H1 (cell line): ENCODE data around the gene ARHGAP24. TPM values are rescaled to one million over a fixed set of nuclear protein-coding genes. Genes with fewer than 3 reads are reported as not detected.

Experiments used
- CTCF ChIA-PET: fragments of 300-600 bp; sonication (Branson Sonifier 250); formaldehyde crosslinking; loops from one replicate; lab custom pipeline; 2021; ENCODE audit not compliant: partially characterized antibody; lab: Charles Lee
- POLR2A ChIA-PET: fragments of 300-600 bp; sonication (Branson Sonifier 250); formaldehyde crosslinking; loops from one replicate; lab custom pipeline; 2021; ENCODE audit warnings: inconsistent platforms; ENCODE audit not compliant: partially characterized antibody; lab: Charles Lee
- DNase-seq, 2 experiments: peaks; one replicate each; pipeline versions ENCODE4 v3.0.0 to v3.0.0-alpha.2; 2010 to 2022; ENCODE audit warnings: low spot score in 2 of 2, low read depth in 1 of 2, mixed read lengths in 1 of 2
- FAIRE-seq: peaks from 2 replicates; lab custom pipeline; 2011; peaks lifted over from hg19 to GRCh38; lab: Jason Lieb, UNC
- H2AFZ ChIP-seq: 2 replicates; pipeline ENCODE4 v1.8.1; 2012; ENCODE audit warnings: low read length, inconsistent platforms
- H2AK5ac ChIP-seq: 2 replicates; pipeline ENCODE4 v1.6.1; 2013; ENCODE audit warnings: low read depth, low read length
- H2BK120ac ChIP-seq: replicated peaks from 2 replicates; pipeline ENCODE3; 2013; ENCODE audit warnings: low read depth, low read length, inconsistent platforms
- H2BK12ac ChIP-seq: 2 replicates; pipeline ENCODE4 v1.6.1; 2013; ENCODE audit warnings: low read depth, low read length
- H2BK15ac ChIP-seq: 2 replicates; pipeline ENCODE4 v1.6.1; 2013; ENCODE audit warnings: low read length
- H2BK20ac ChIP-seq: 2 replicates; pipeline ENCODE4 v1.6.1; 2013; ENCODE audit warnings: low read length
- H2BK5ac ChIP-seq: 2 replicates; pipeline ENCODE4 v1.6.1; 2013; ENCODE audit warnings: low read depth, low read length
- H3K14ac ChIP-seq: 2 replicates; pipeline ENCODE4 v1.6.1; 2013; ENCODE audit warnings: inconsistent platforms; ENCODE audit not compliant: insufficient read length
- H3K18ac ChIP-seq: 2 replicates; pipeline ENCODE4 v1.6.1; 2013; ENCODE audit warnings: low read length; ENCODE audit errors: extremely low read depth
- H3K23ac ChIP-seq: 2 replicates; pipeline ENCODE4 v1.6.1; 2013; ENCODE audit warnings: inconsistent platforms; ENCODE audit not compliant: insufficient read length
- H3K23me2 ChIP-seq: 2 replicates; pipeline ENCODE4 v1.6.1; 2013; ENCODE audit warnings: low read depth, low read length
- H3K27ac ChIP-seq: 2 replicates; pipeline ENCODE4 v1.6.1; 2011; ENCODE audit warnings: low read depth, low read length, inconsistent platforms
- H3K27me3 ChIP-seq, 4 experiments: replicated peaks in 1 of 4; 1 replicate in 1 of 4; 2 replicates in 3 of 4; pipeline versions ENCODE4 v1.6.1 to v1.8.1; 2011 to 2013; ENCODE audit warnings: low read length in 3 of 4, mild to moderate bottlenecking in 3 of 4, inconsistent platforms in 2 of 4, mixed read lengths in 2 of 4, moderate library complexity in 1 of 4; ENCODE audit not compliant: control insufficient read depth in 3 of 4, insufficient read depth in 3 of 4; ENCODE audit errors: extremely low read depth in 1 of 4
- H3K36me3 ChIP-seq, 4 experiments: 2 replicates each; pipeline versions ENCODE4 v1.6.1 to v1.8.1; 2011 to 2013; ENCODE audit warnings: mild to moderate bottlenecking in 4 of 4, low read length in 3 of 4, moderate library complexity in 2 of 4, control low read depth in 1 of 4, inconsistent platforms in 1 of 4; ENCODE audit not compliant: insufficient read depth in 4 of 4, control insufficient read depth in 2 of 4
- H3K4ac ChIP-seq: replicated peaks from 2 replicates; pipeline ENCODE3; 2013; ENCODE audit warnings: low read length, low read depth, mixed read lengths, inconsistent platforms; ENCODE audit not compliant: insufficient read length
- H3K4me1 ChIP-seq, 4 experiments: replicated peaks in 1 of 4; 1 replicate in 1 of 4; 2 replicates in 3 of 4; pipeline versions ENCODE4 v1.6.1 to v1.8.1; 2011 to 2013; ENCODE audit warnings: low read length in 3 of 4, inconsistent platforms in 2 of 4, mixed read lengths in 1 of 4; ENCODE audit not compliant: insufficient read depth in 4 of 4, control insufficient read depth in 3 of 4
- H3K4me2 ChIP-seq, 2 experiments: 2 replicates each; pipeline versions ENCODE4 v1.6.1 to v1.8.1; 2011 to 2013; ENCODE audit warnings: low read depth in 2 of 2, low read length in 2 of 2, control low read depth in 1 of 2, inconsistent platforms in 1 of 2, mild to moderate bottlenecking in 1 of 2; ENCODE audit not compliant: insufficient read depth in 1 of 2
- H3K4me3 ChIP-seq, 4 experiments: fragments of 200-600, 300-600 bp in 1 of 4; sonication (generic), shearing (Covaris generic), sonication (Bioruptor Twin) in 1 of 4; 2 replicates each; pipeline versions ENCODE4 v1.5.1 to v1.8.1; 2011 to 2016; ENCODE audit warnings: low read length in 4 of 4, low read depth in 3 of 4, control low read depth in 2 of 4, inconsistent platforms in 2 of 4, mild to moderate bottlenecking in 2 of 4, mixed read lengths in 1 of 4, moderate library complexity in 1 of 4; ENCODE audit not compliant: insufficient read depth in 2 of 4; ENCODE audit errors: extremely low read depth in 1 of 4
- H3K56ac ChIP-seq: replicated peaks from 2 replicates; pipeline ENCODE3; 2013; ENCODE audit warnings: low read depth, mild to moderate bottlenecking, mixed read lengths, low read length, inconsistent platforms; ENCODE audit not compliant: insufficient read length
- H3K79me1 ChIP-seq: 2 replicates; pipeline ENCODE4 v1.6.1; 2013; ENCODE audit warnings: low read depth, low read length, control low read depth
- H3K79me2 ChIP-seq, 2 experiments: 2 replicates each; pipeline versions ENCODE4 v1.6.1 to v1.8.1; 2012 to 2013; ENCODE audit warnings: low read length in 2 of 2, mild to moderate bottlenecking in 2 of 2, inconsistent platforms in 1 of 2; ENCODE audit not compliant: insufficient read depth in 2 of 2, control insufficient read depth in 1 of 2
- H3K9ac ChIP-seq, 4 experiments: replicated peaks in 1 of 4; 1 replicate in 1 of 4; 2 replicates in 3 of 4; pipeline versions ENCODE4 v1.6.1 to v1.8.1; 2011 to 2013; ENCODE audit warnings: low read depth in 3 of 4, low read length in 3 of 4, control low read depth in 2 of 4, mild to moderate bottlenecking in 2 of 4, moderate library complexity in 2 of 4, inconsistent platforms in 1 of 4; ENCODE audit errors: extremely low read depth in 1 of 4
- H3K9me3 ChIP-seq, 2 experiments: 2 replicates each; pipeline versions ENCODE4 v1.6.1 to v1.8.1; 2012 to 2013; ENCODE audit warnings: mild to moderate bottlenecking in 2 of 2, moderate library complexity in 2 of 2, control low read depth in 1 of 2, inconsistent platforms in 1 of 2, low read depth in 1 of 2, low read length in 1 of 2, mixed read lengths in 1 of 2; ENCODE audit not compliant: insufficient read depth in 2 of 2
- H4K20me1 ChIP-seq, 2 experiments: replicated peaks in 1 of 2; 2 replicates each; pipeline versions ENCODE3 to v1.8.1; 2011 to 2013; ENCODE audit warnings: inconsistent platforms in 2 of 2, low read length in 2 of 2, mild to moderate bottlenecking in 1 of 2; ENCODE audit not compliant: insufficient read depth in 2 of 2, control insufficient read depth in 1 of 2
- H4K5ac ChIP-seq: 2 replicates; pipeline ENCODE4 v1.6.1; 2013; ENCODE audit warnings: low read length, low read depth, mixed read lengths, inconsistent platforms; ENCODE audit not compliant: insufficient read length
- H4K8ac ChIP-seq: 2 replicates; pipeline ENCODE4 v1.8.0; 2013; ENCODE audit warnings: mild to moderate bottlenecking, moderate library complexity, low read length, inconsistent platforms; ENCODE audit not compliant: insufficient read depth; ENCODE audit errors: extremely low read depth
- H4K91ac ChIP-seq: replicated peaks from 2 replicates; pipeline ENCODE3; 2013; ENCODE audit warnings: low read length, mixed read lengths, inconsistent platforms; ENCODE audit not compliant: insufficient read length
- EZH2 ChIP-seq: fragments of 200-600 bp; sonication (generic); IDR thresholded peaks from 2 replicates; pipeline ENCODE4 v1.7.1; 2012; ENCODE audit warnings: low read depth, mild to moderate bottlenecking, moderate library complexity, low read length, inconsistent platforms; ENCODE audit not compliant: severe bottlenecking
- FOSL1 ChIP-seq: IDR thresholded peaks from 2 replicates; pipeline ENCODE4 v1.6.1; 2011; ENCODE audit warnings: mild to moderate bottlenecking, low read depth, low read length, moderate library complexity; ENCODE audit not compliant: insufficient read depth
- RAD21 ChIP-seq, 2 experiments: IDR thresholded peaks in 1 of 2; conservative IDR thresholded peaks in 1 of 2; 2 replicates each; pipeline ENCODE4 v1.6.1; 2011; ENCODE audit warnings: low read depth in 2 of 2, low read length in 2 of 2, improper control_type of control experiment in 1 of 2, inconsistent platforms in 1 of 2, mild to moderate bottlenecking in 1 of 2, moderate library complexity in 1 of 2
- SIRT6 ChIP-seq: IDR thresholded peaks from one replicate; pipeline ENCODE4 v1.7.1; 2012; ENCODE audit warnings: low read length, inconsistent platforms
- TCF12 ChIP-seq: IDR thresholded peaks from 2 replicates; pipeline ENCODE4 v1.6.1; 2011; ENCODE audit warnings: low read depth, mild to moderate bottlenecking, low read length
- WGBS, 2 experiments: shearing (Covaris generic) in 1 of 2; methylation state at CpG; one replicate each; pipeline versions ENCODE4 v1.1.6 to v1.1.7; 2013 to 2015; ENCODE audit warnings: low lambda C conversion rate in 2 of 2, mixed read lengths in 2 of 2, inconsistent platforms in 1 of 2, low coverage in 1 of 2, missing lambda C conversion rate in 1 of 2; ENCODE audit not compliant: insufficient replicate concordance in 2 of 2, insufficient coverage in 1 of 2, insufficient read length in 1 of 2; ENCODE audit errors: extremely low coverage in 1 of 2, missing lambda C conversion rate in 1 of 2; 5-methylcytosine and 5-hydroxymethylcytosine counted together
- polyA plus RNA-seq, 7 experiments: library from polyadenylated mRNA; depleted of rRNA in 3 of 7; stranded (reverse) in 5 of 7; unstranded in 2 of 7; fragments of >200 nt in 5 of 7; fragments of 200-250 nt in 2 of 7; gene quantifications; 1 replicate in 5 of 7; 2 replicates in 1 of 7; 4 replicates in 1 of 7; pipeline versions ENCODE4 v1.2.1 to v1.2.3, GENCODE V29; 2011 to 2013; ENCODE audit warnings: missing spikeins in 2 of 7, mixed read lengths in 2 of 7
- total RNA-seq: library from RNA; stranded (reverse); fragmentation: NEBNext Ultra II Directional; extraction: Animal tissue kit (Norgen Biotek cat#: 25700); gene quantifications from 2 replicates; pipeline ENCODE4 v1.2.1, GENCODE V29; 2021

ARHGAP24 gene
- total and polyA plus RNA-seq, 2 of the 8 experiments (the other 6 are each of a cell fraction or from before 2014, with no cell fraction given), result 0.08 to 0.50 TPM

DNA sequence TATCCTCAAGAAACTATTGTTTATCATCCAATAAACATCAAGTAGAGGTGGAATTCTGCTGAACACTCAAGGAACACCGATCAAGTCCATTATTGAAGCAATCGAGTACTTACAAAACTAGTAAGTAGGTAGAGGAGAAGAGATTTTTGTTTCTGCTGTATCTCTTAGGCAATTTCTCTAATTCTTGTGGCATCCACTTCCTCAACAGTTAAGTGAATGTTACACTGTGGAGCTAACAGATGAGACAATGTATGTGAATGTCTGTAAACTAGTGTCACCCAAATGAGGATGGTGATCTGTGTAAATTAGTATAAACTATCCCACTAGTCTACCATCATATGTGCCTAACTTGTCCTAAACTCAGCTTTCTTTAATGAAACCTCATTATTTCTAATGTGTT, 261.6 kb downstream of the ARHGAP24 start:
- no peaks in the 10 kb centered on the region for H3K4me1 ChIP-seq
- no peak overlapping the region for H3K18ac ChIP-seq
- H2BK5ac ChIP-seq, result no peak overlapping the region
- no peak overlapping the region for H3K56ac ChIP-seq
- no peak overlapping the region for H4K5ac ChIP-seq
- H4K91ac ChIP-seq, result no peak overlapping the region
- H3K14ac ChIP-seq, result no peak overlapping the region
- H3K4ac ChIP-seq, result no peak overlapping the region
- no peak overlapping the region for H2BK12ac ChIP-seq
- H2BK20ac ChIP-seq, result no peak overlapping the region
- H2AFZ ChIP-seq, result no peak overlapping the region
- H3K9ac ChIP-seq, result no peak overlapping the region
- no peaks in the 10 kb centered on the region for H3K79me1 ChIP-seq
- no peak overlapping the region for H2BK120ac ChIP-seq
- no peaks in the 10 kb centered on the region for H3K36me3 ChIP-seq
- H3K79me2 ChIP-seq, result no peaks in the 10 kb centered on the region
- no peak for TF ChIP-seq RAD21 (IDR thresholded peaks at IDR 0.05 in 1 of 2, conservative IDR thresholded peaks at IDR 0.05 in 1 of 2; ENCODE audit: low read depth in 2 of 2, low read length in 2 of 2)
- TF ChIP-seq SIRT6, result no peak
- TF ChIP-seq EZH2, result no peak
- no peak for TF ChIP-seq TCF12
- TF ChIP-seq FOSL1, result no peak
- FAIRE-seq, result no peak
- no peaks in the 10 kb centered on the region for H3K23me2 ChIP-seq
- no peak overlapping the region for H3K27ac ChIP-seq
- no peaks in the 10 kb centered on the region for H4K20me1 ChIP-seq
- no peak overlapping the region for H2BK15ac ChIP-seq
- H3K23ac ChIP-seq, result no peak overlapping the region
- no peaks in the 10 kb centered on the region for H3K9me3 ChIP-seq
- DNase-seq, result no peak
- H2AK5ac ChIP-seq, result no peak overlapping the region
- no peak overlapping the region for H3K4me3 ChIP-seq
- WGBS, 2 experiments, result 97% methylated on average over 2 of the region's 2 CpGs; no CpG with 5 or more reads in 1 of the 2 experiments
- POLR2A ChIA-PET, result no interaction called here
- no peak overlapping the region for H4K8ac ChIP-seq
- CTCF ChIA-PET, result interaction anchor here (2.2 kb wide), 1 partner anchor 11 kb away, joined by 14 read pairs; no protein-coding TSS in a partner anchor
- H3K27me3 ChIP-seq, result no peaks in the 10 kb centered on the region
- H3K4me2 ChIP-seq, result no peak overlapping the region
